GM18520 (cell line): Measurements from ENCODE around the gene RND1.

Experiments used
- ATAC-seq: cut with Tn5 transposase; IDR thresholded peaks from one replicate; pipeline ENCODE4 v1.9.1; 2021; ENCODE audit not compliant: unreplicated experiment

The RND1 gene

GRCh38 chr12:48828841-48829575 is 36.7 kb downstream of the RND1 start:
- ATAC-seq = no peak

- no peak for ATAC-seq
These were observed 37.4 kb downstream of the RND1 start for GRCh38 chr12:48828293-48828692.

- no peak for ATAC-seq
These were observed 38.1 kb downstream of the RND1 start for GRCh38 chr12:48827513-48828096.

- ATAC-seq = no peak
These were observed 38.6 kb downstream of the RND1 start for GRCh38 chr12:48827026-48827425.

- no peak for ATAC-seq
These were observed 39.3 kb downstream of the RND1 start for GRCh38 chr12:48826209-48826855.

- ATAC-seq = no peak
These were observed 40.8 kb downstream of the RND1 start for GRCh38 chr12:48824905-48825304.

- ATAC-seq = no peak
These were observed 41.6 kb downstream of the RND1 start for GRCh38 chr12:48824112-48824511.

GRCh38 chr12:48823281-48823680 is 42.4 kb downstream of the RND1 start:
- ATAC-seq = no peak

GRCh38 chr12:48822711-48823110 is 43.0 kb downstream of the RND1 start:
- no peak for ATAC-seq

GRCh38 chr12:48822139-48822538 is 43.5 kb downstream of the RND1 start:
- no peak for ATAC-seq

- no peak for ATAC-seq
These were observed 45.5 kb downstream of the RND1 start for GRCh38 chr12:48819986-48820725.

GRCh38 chr12:48818831-48819590 is 46.7 kb downstream of the RND1 start:
- no peak for ATAC-seq

- no peak for ATAC-seq
These were observed 47.5 kb downstream of the RND1 start, which contains the start of gene CACNB3 for GRCh38 chr12:48817873-48818830. Gene CACNB3 (plus strand): TSS chr12:48818496. CDS start chr12:48818930, 434 bp downstream.

- no peak for ATAC-seq
These were observed 49.4 kb downstream of the RND1 start for GRCh38 chr12:48816143-48816854.

GRCh38 chr12:48815126-48816110 is 50.3 kb downstream of the RND1 start:
- no peak for ATAC-seq

- peak; percentile 55 for ATAC-seq
These were observed 51.2 kb downstream of the RND1 start for GRCh38 chr12:48814262-48815125.
